Fibroblast of villous mesenchyme (primary cell): ENCODE data around the gene OGA. TPM values are rescaled to one million over a fixed set of nuclear protein-coding genes. Genes with fewer than 3 reads are reported as not detected.
A peak's percentile ranks its signal among the peaks of the same experiment; 100 is the strongest.

ENCODE experiments used
- DNase-seq: peaks from one replicate; pipeline ENCODE4 v3.0.0-alpha.2; 2010; ENCODE audit warnings: low read depth
- H3K4me3 ChIP-seq: 2 replicates; pipeline ENCODE4 v1.5.1; 2011; ENCODE audit warnings: low read depth, mild to moderate bottlenecking, low read length
- CTCF ChIP-seq: IDR thresholded peaks from 2 replicates; pipeline ENCODE4 v1.5.1; 2012; ENCODE audit warnings: low read depth, mild to moderate bottlenecking, low read length; ENCODE audit not compliant: insufficient read depth
- total RNA-seq: library from RNA; depleted of rRNA; stranded (reverse); fragments of >200 nt; gene quantifications from 2 replicates; pipeline ENCODE4 v1.2.3, GENCODE V29; 2012

The OGA gene
- total RNA-seq, 1 donor = 80.3 TPM

DNA sequence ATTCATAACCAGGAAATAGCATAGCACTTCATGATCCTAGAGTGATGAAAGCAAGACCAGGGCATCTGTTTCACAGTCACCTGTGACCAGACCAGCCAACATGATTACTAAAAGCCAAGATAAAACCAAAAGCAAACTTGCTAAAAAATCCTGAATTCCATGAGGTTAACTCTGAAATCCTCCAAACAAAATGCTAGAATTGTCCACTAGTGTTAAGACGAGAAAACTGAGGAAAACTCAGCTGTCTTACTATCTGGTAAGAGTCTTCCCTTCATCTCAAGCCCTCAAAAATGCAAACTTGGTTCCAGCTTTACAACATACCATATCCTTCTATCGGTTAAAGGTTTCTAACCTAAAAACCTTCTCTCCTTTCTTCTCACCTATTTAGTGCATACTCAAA is 33.7 kb downstream of the OGA start:
- no peak for TF ChIP-seq CTCF
- no peak for DNase-seq
- no peak overlapping the region for H3K4me3 ChIP-seq

DNA sequence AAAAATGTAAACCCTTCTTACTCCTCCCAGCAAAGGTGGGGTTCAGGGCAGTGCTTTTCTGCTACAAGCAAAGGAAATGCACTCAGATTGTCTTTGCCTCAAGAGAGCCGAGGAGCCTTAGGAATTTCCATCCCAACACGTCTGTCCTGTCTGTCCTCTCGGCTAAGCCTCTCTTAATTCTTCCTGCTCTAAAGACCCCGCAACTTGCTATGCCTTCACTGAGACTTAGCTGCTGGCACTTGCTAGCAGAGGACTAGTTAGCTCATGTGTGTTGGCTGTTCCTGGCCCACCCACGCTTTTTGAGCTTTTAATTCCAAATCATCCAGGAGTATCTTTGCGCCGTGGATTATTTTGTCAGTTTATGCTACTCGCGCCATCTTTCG is 34.5 kb downstream of the OGA start:
- DNase-seq = peak; percentile 21
- H3K4me3 ChIP-seq = peak overlapping the region; percentile 88
- TF ChIP-seq CTCF = no peak

GRCh38 chr10:101782811-101783735 is 35.2 kb downstream of the OGA start, which contains the start of gene NPM3:
Gene NPM3 (minus strand): TSS chr10:101783446. CDS start chr10:101783390, 56 bp downstream.
- peak within 1 kb of the TSS; percentile 88 for H3K4me3 ChIP-seq
- TF ChIP-seq CTCF = no peak
- DNase-seq = peak; percentile 75

GRCh38 chr10:101781984-101782810 is 36.0 kb downstream of the OGA start:
- no peak for DNase-seq
- TF ChIP-seq CTCF = no peak
- peak overlapping the region; percentile 88 for H3K4me3 ChIP-seq

DNA sequence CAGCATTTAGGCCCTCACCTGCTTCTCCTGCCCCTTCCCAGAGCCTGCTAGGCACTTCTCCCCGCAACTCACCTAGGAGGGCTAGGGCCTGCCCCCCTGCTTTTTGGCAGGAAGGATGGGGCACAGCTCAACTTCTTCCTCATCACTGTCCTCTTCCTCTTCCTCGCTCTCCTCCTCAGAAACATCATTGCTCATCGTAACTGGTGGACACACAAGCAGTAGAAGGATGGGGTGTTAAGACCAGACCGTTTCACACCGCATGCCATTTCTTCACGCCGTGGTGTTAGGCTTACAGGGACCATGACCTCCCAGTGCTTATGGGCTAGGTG is 36.6 kb downstream of the OGA start:
- H3K4me3 ChIP-seq = no peak overlapping the region

More for the DNA sequence above, 36.6 kb downstream of the OGA start:
- no peak for DNase-seq
- no peak for TF ChIP-seq CTCF
